ENCODE data around the gene KRTAP3-1. TPM values are rescaled to one million over a fixed set of nuclear protein-coding genes. Genes with fewer than 3 reads are reported as not detected.

Gene KRTAP3-1
- total and polyA plus RNA-seq, 10 of the 15 experiments (the other 5 are each of a cell fraction or from before 2014, with no cell fraction given) = not detected

GRCh38 chr17:41029633-41030245 lies 20.8 kb upstream of the KRTAP3-1 start, which contains the start of gene KRTAP1-4:
Gene KRTAP1-4 (minus strand): TSS chr17:41030195. CDS start chr17:41030078, 117 bp downstream.
- CTCF ChIA-PET = interaction anchor here (0.9 to 1.7 kb wide), 2 partner anchors 10 to 633 kb away, joined by 3 to 4 read pairs; no protein-coding TSS in a partner anchor
- Histone ChIP-seq H3K9ac (ENCODE audit: control insufficient read depth, insufficient read depth, low read length) (no peak within 1 kb of the TSS), H2AFZ (ENCODE audit: control insufficient read depth, low read depth, low read length) (no peak within 1 kb of the TSS), H3K79me2 (ENCODE audit: control insufficient read depth, insufficient read depth, low read length) (no peaks in the 10 kb centered on the region), H4K20me1 (ENCODE audit: control insufficient read depth, insufficient read depth) (no peaks in the 10 kb centered on the region), H3K4me3 (no peak within 1 kb of the TSS), H3K4me2 (ENCODE audit: control insufficient read depth, insufficient read depth) (no peak within 1 kb of the TSS), H3K27ac (ENCODE audit: control insufficient read depth, insufficient read depth) (no peak within 1 kb of the TSS), H3K9me3 (replicated peaks; ENCODE audit: control insufficient read depth, insufficient read depth, low read length) (no peaks in the 10 kb centered on the region), H3K27me3 (replicated peaks in 1 of 2; ENCODE audit: control insufficient read depth in 2 of 2, insufficient read depth in 2 of 2, low read length in 1 of 2) (0 out of 4 replicates have a peak, but pooled peaks cover 0 to 3% of the 10 kb centered on the region in 2 experiments), H3K4me1 (ENCODE audit: control insufficient read depth, insufficient read depth, low read length) (no peaks in the 10 kb centered on the region), H3K36me3 (ENCODE audit: control insufficient read depth in 2 of 2, insufficient read depth in 2 of 2, low read length in 1 of 2) (no peaks in the 10 kb centered on the region)
- WGBS (ENCODE audit: insufficient coverage, insufficient replicate concordance, low lambda C conversion rate, missing lambda C conversion rate) = 17% methylated on average over 12 of the region's 12 CpGs
- intact Hi-C loops (cut with micrococcal nuclease; ENCODE audit: unreplicated experiment) = no loop called here
- ATAC-seq = no peak
- FAIRE-seq = no peak
- in situ Hi-C loops (cut with MboI) = no loop called here
- POLR2A ChIA-PET = no interaction called here
- RAD21 ChIA-PET (ENCODE audit: unreplicated experiment) = no interaction called here
- DNase-seq (ENCODE audit: low read depth, low spot score) = no peak
- SMC1A ChIA-PET (ENCODE audit: uncharacterized antibody, unreplicated experiment) = interaction anchor here (1.1 kb wide), 1 partner anchor 34 kb away, joined by 3 read pairs; no protein-coding TSS in a partner anchor
- BruUV-seq (replicated peaks) = no TSS peak
- TF ChIP-seq ZBTB33 (IDR thresholded peaks at IDR 0.05) (no peak), NFXL1 (IDR thresholded peaks at IDR 0.05; ENCODE audit: borderline replicate concordance) (no peak), BCL11A (IDR thresholded peaks at IDR 0.05; ENCODE audit: low read depth, low read length) (no peak), ZBTB11 (CRISPR knock-in tag; IDR thresholded peaks at IDR 0.05) (no peak), EZH2 (IDR thresholded peaks at IDR 0.05; ENCODE audit: borderline replicate concordance, control insufficient read depth, low read depth, low read length) (no peak), JUNB (IDR thresholded peaks at IDR 0.05) (no peak), ZSCAN29 (IDR thresholded peaks at IDR 0.05) (no peak), CUX1 (IDR thresholded peaks at IDR 0.05; ENCODE audit: insufficient replicate concordance, low read depth, low read length) (no peak), NR2F1 (conservative IDR thresholded peaks at IDR 0.05) (no peak), EED (IDR thresholded peaks at IDR 0.05; ENCODE audit: low read depth) (no peak), ETV6 (conservative IDR thresholded peaks at IDR 0.05 in 1 of 2, IDR thresholded peaks at IDR 0.05 in 1 of 2; ENCODE audit: borderline replicate concordance in 1 of 2, low read depth in 1 of 2) (no peak), HDGF (IDR thresholded peaks at IDR 0.05) (no peak)

All from GM12878 (cell line).